GM18499 (cell line): Measurements from ENCODE around the gene YEATS2.
"Not testable (repeated sequence)": the region's sequence is repeated elsewhere in the genome, so short reads cannot be mapped to it uniquely, and the experiment has no call there.

Experiments used
- ATAC-seq: cut with Tn5 transposase; IDR thresholded peaks from one replicate; pipeline ENCODE4 v1.9.1; 2021; ENCODE audit warnings: moderate number of reproducible peaks; ENCODE audit not compliant: insufficient read depth, unreplicated experiment

YEATS2 gene

DNA sequence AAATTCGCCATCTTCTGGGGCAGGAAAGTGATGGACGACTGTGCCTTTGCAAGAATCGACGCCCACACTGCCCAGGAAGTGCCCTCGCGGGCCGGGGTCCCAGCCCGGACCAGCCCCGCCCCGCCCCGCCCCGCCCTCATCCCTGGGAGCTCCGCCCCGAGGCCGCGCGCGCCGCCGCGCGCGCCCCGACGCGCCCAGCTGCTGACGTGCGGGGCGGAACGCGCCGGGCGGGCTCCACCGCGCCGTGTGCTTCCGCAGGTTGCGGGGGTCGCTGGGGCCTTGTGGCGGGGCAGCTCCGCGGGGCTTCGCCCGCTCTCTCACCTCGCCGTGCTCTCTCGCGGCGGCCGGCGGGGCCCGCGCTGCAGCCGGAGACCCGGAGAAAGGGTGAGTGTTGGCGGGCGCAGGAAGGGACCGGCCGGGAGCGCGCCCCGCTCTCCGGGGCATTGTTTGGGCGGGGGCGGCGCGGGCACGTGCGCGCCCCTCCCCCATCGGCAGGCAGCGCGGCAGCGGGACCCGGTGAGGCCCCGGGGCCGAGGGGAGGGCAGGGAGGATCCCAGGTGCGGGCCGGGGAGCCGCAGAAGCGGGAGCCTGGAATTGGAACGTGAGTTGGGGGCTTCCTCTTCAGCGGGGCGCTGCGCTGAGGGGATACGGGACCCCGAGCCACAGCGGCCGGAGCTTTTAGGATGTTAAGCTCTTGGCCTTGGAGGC lies at the start of gene YEATS2:
Gene YEATS2 (plus strand): TSS at position 188 of the 708 bp plus-strand sequence. CDS start 17,366 bp downstream, outside the sequence.
- no peak for ATAC-seq

DNA sequence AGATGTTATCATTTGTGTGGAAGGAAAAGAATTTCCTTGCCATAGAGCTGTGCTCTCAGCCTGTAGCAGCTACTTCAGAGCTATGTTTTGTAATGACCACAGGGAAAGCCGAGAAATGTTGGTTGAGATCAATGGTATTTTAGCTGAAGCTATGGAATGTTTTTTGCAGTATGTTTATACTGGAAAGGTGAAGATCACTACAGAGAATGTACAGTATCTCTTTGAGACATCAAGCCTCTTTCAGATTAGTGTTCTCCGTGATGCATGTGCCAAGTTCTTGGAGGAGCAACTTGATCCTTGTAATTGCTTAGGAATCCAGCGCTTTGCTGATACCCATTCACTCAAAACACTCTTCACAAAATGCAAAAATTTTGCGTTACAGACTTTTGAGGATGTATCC lies 47.0 kb upstream of the YEATS2 start:
- no peak for ATAC-seq

- ATAC-seq: no peak
Measured at GRCh38 chr3:183653209-183654064, 44.2 kb upstream of the YEATS2 start.

- no peak for ATAC-seq
Measured at GRCh38 chr3:183654727-183655126, 42.9 kb upstream of the YEATS2 start.

GRCh38 chr3:183662099-183662498 lies 35.5 kb upstream of the YEATS2 start:
- ATAC-seq: no peak

GRCh38 chr3:183664913-183665381 lies 32.6 kb upstream of the YEATS2 start:
- ATAC-seq: no peak

GRCh38 chr3:183680061-183680460 lies 17.5 kb upstream of the YEATS2 start:
- no peak for ATAC-seq

DNA sequence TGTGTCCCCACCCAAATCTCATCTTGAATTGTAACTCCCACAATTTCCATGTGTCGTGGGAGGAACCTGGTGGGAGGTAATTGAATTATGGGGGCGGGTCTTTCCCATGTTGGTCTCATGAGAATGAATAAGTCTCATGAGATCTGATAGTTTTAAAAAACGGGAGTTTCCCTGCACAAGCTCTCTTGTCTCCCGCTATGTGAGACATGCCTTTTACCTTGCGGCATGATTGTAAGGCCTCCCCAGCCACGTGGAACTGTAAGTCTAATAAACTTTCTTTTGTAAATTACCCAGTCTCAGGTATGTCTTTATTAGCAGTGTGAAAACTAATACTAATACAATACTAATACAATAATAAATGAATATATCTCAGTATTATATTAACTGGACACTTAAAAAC lies 9.9 kb upstream of the YEATS2 start:
- no peak for ATAC-seq

- no peak for ATAC-seq
Measured at GRCh38 chr3:183688874-183689273, 8.7 kb upstream of the YEATS2 start.

DNA sequence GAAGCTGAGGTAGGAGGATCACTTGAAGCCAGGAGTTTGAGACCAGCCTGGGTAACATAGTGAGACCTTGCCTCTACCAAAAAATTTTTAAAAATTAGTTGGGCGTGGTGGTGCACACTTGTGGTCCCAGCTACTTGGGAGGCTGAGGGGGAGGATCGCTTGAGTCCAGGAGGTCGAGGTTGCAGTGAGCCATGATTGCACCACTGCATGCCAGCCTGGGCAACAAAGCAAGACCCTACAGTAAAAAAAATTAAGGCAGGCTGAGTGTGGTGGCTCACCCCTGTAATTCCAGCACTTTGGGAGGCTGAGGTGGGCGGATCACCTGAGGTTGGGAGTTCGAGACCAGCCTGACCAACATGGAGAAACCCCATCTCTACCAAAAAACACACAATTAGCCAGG lies 8.0 kb upstream of the YEATS2 start:
- not testable (repeated sequence) for ATAC-seq

DNA sequence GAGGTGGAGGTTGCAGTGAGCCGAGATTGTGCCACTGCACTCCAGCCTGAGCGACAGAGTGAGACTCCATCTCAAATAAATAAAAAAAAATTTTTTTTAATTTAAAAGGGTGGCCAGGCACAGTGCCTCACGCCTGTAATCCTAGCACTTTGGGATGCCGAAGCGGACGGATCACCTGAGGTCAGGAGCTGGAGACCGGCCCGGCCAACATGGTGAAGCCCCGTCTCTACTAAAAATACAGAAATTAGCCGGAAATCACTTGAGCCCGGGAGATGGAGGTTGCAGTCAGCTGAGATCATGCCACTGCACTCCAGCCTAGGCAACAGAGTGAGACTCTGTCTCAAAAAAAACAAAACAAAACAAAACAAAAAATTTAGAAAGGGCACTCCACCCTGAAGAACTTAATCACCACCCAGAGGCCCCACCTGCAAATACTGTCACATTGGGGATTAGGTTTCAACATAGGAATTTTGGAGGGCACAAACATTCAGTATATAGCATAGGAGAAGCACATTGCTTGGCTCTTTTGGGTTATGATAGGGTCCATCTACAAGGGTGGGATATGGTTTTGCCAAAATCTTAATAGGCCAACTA lies 7.1 kb upstream of the YEATS2 start:
- ATAC-seq: no peak

DNA sequence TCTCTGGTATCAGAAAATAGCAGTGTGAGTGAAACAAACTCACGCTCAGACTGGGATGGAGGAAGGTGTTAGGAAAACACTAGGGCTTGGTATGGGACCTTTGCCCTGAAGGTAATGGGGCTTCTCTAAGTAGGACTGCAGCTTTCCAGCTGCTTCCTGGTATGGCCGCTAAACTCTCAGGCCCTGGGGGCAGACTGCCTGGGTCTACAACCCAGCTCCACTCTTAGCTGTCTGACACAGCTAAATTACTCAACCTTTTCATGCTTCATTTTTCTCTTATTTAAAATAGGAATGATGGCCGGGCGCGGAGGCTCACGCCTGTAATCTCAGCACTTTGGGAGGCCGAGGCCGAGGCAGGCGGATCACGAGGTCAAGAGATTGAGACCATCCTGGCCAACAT lies 5.2 kb upstream of the YEATS2 start:
- ATAC-seq: no peak

- no peak for ATAC-seq
Measured at GRCh38 chr3:183695569-183696364, 1.8 kb upstream of the YEATS2 start.

GRCh38 chr3:183697123-183697609 lies 431 bp upstream of the YEATS2 start:
- no peak for ATAC-seq

GRCh38 chr3:183698318-183698751 lies 738 bp downstream of the YEATS2 start:
- ATAC-seq: no peak

DNA sequence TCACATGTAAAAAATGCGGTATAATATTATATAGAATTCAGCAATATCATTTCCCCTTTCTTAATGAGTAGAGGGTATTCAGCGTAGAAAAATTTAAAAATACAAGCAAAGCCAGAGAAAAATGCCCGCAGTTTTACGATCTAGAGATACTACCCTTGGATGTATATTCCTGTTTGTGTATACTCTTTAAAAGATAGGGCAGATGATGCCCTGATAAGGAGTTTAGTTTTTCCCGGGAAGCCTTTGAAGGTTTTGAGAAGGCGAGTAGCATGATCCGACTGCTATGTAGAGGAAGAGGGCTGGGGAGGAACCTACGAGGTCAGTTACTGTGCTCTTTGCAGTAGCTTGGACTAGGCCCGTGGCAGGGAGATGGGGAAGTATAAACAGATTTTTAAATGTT lies 1.2 kb downstream of the YEATS2 start:
- ATAC-seq: no peak

- no peak for ATAC-seq
Measured at GRCh38 chr3:183699238-183699947, 1.8 kb downstream of the YEATS2 start.

DNA sequence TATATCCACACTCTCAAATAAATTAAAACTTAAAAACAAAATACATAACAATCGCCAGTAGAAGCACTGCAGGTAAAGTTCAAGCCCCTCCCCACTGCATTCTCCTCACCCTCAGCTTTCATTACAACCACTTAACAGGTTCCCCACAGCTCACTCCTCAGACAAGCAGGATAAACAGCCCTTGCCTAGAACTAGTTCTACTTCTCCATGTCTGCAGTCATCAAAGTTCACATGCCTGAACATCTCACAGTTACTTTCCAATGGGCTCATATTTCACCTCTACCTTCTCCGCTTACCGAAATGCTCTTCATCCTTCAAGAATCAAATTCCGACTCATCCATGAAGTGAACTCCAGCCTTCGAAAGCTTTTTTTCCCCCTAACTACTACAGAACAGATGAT lies 4.1 kb downstream of the YEATS2 start:
- ATAC-seq: no peak

DNA sequence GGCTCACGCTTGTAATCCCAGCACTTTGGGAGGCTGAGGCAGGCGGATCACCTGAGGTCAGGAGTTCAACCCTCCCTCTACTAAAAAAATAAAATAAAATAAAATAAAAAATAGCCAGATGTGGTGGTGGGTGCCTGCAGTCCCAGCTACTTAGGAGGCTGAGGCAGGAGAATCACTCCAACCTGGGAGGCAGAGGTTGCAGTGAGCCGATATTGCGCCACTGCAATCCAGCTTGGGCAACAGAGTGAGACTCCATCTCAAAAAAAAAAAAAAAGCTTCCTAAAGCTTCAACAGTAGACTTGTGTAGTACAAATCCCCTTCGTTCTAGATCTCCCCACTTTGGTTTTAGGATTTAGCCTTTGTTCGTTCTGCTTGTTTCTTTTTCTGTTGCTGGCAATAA lies 6.3 kb downstream of the YEATS2 start:
- ATAC-seq: not testable (repeated sequence)
